T-helper 1 cell treated with Interleukin-12 subunit alpha and Interleukin-12 subunit beta and Interleukin-4 antibody, amounts not matched to agents 30 ng/mL and 1 ng/mL, for 36 hours (primary cell): ENCODE results near the gene NOL9. TPM values are rescaled to one million over a fixed set of nuclear protein-coding genes. Genes with fewer than 3 reads are reported as not detected.
"Not testable (repeated sequence)": the region's sequence is repeated elsewhere in the genome, so short reads cannot be mapped to it uniquely, and the experiment has no call there.

Source experiments
- intact Hi-C: fragments of 100-400 bp; cut with micrococcal nuclease; formaldehyde crosslinking; loops from one replicate; pipeline ENCODE4 v1.15.1; 2024
- total RNA-seq: library from RNA; stranded (reverse); gene quantifications from 2 replicates; pipeline ENCODE4 v1.2.3, GENCODE V29; 2022

The NOL9 gene
- total RNA-seq, 1 donor from 2014 or later, result 54.5 TPM

- intact Hi-C loops, result no loop called here
Measured at GRCh38 chr1:6574025-6574620, 19.8 kb upstream of the NOL9 start.

DNA sequence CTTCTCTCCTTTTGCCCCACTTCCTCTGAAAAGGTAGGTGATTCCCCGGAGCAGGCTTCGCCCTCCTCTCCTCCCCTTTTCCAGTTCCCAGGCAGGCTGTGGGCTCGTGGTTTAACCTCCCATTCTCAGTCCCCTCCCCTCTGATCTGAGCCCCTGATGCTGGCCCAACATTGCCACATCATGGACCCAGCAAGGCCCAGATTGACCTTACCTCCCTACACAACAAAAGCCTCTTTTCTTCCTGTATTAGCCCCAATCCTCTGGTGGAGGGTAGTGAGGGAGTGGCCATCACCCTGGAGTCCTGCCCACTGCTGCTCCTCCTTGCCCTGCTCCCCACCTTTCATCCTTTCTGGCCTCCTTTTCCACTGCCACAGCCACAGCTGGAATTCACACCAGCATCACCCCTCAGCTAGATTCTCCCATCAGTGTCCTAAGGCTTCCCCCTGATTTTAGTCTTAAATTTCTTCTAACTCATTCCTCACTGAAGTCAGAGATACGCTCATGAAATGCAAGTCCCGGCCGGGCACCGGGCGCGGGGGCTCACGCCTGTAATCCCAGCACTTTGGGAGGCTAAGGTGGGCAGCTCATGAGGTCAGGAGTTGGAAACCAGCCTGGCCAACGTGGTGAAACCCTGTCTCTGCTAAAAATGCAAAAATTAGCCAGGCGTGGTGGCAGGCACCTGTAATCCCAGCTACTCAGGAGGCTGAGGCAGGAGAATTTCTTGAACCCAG lies 18.5 kb upstream of the NOL9 start:
- intact Hi-C loops, result no loop called here

- intact Hi-C loops, result no loop called here
Measured at GRCh38 chr1:6570987-6571386, 16.7 kb upstream of the NOL9 start.

GRCh38 chr1:6570100-6570499 lies 15.8 kb upstream of the NOL9 start:
- intact Hi-C loops, result no loop called here

GRCh38 chr1:6569033-6569432 lies 14.7 kb upstream of the NOL9 start:
- intact Hi-C loops, result no loop called here

DNA sequence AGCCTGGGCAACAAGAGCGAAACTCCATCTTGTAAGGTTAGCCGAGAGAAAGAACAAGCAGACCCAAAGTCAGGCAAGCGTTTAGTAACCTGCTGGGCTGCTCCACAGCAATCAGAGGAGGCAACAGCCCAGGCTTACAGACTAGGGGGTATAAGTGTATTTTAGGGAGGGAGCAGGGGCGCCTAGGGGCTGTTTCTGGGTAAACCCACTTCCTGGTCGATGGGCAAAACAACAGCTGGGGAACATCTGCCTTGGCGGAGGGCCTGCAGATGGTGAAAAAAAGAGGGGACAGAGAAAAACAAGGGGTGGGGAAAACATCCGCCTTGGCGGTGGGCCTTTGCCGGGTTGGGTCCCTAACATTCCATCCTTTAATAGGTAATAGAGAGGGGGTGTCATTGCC lies 6.0 kb upstream of the NOL9 start:
- intact Hi-C loops, result no loop called here

DNA sequence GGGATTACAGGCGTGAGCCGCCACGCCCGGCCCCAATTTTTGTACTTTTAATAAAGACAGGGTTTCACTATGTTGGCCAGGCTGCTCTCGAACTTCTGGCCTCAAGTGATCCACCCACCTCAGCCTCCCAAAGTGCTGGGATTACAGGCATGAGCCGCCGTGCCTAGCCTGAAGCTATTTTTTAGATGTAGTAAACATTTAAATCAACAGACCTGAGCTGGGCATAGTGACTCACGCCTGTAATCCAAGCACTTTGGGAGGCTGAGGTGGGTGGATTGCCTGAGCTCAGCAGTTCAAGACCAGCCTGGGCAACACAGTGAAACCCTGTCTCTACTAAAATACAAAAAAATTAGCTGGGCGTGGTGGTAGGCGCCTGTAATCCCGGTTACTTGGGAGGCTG lies 4.8 kb upstream of the NOL9 start:
- intact Hi-C loops, result not testable (repeated sequence)

DNA sequence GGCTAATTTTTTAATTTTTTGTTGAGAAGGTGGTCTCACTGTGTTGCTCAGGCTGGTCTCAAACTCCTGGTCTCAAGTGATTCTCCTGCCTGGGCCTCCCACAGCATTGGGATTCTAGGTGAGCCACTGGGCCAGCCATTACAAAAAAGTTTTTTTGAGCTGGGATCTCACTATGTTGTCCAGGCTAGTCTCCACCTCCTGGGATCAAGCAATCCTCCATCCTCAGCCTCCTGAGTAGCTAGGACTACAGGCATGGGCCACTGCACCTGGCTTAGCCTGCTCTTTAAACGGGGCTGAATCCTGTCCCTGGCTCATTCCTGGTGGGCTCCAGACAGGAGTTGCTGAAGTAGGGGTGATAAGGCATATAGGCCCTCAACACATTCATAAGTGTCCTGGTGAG lies 3.3 kb upstream of the NOL9 start:
- intact Hi-C loops, result no loop called here

DNA sequence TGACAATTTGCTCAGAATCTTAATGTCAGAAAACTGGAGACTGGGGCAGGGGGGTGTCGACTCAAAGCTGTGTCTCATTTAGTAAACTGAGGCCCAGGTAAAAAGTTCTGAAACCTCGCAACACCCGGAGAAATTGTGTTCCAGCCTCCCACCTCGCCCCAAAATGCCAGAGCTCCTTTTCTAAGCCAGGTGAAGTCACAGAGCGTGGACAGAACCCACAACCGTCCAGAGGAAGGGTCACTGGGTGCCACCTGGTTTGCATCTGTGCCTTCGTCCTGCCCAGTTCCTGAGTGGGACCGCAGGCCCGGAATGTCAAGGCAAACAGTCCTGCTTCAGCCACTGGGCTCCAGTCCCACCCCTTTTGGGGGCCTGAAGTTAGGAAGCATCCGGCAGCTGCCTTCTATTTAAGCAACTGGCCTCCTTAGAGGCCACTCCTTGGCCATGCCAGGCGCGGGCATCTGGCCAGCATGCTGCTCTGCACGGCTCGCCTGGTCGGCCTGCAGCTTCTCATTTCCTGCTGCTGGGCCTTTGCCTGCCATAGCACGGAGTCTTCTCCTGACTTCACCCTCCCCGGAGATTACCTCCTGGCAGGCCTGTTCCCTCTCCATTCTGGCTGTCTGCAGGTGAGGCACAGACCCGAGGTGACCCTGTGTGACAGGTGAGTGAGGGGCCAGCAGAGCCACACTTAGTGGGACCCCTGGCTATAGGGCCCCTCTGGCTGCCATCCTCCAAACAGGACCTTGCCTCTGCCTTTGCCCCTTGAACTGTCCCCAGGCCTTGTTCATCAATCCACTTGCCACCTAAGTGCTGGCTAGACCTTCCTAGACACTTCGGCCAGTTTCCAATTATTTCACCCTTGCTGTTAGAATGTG lies 830 bp upstream of the NOL9 start, which contains the start of gene TAS1R1:
Gene TAS1R1, plus strand, starts transcription at position 401 of the 872 bp plus-strand sequence. Its CDS starts 67 bp downstream, at position 468.
- intact Hi-C loops, result loop anchor here (1.0 to 2.0 kb wide), 10 partner anchors 24 to 561 kb away; partner anchors contain the start of genes DNAJC11, PHF13, RNF207 and RPL22

DNA sequence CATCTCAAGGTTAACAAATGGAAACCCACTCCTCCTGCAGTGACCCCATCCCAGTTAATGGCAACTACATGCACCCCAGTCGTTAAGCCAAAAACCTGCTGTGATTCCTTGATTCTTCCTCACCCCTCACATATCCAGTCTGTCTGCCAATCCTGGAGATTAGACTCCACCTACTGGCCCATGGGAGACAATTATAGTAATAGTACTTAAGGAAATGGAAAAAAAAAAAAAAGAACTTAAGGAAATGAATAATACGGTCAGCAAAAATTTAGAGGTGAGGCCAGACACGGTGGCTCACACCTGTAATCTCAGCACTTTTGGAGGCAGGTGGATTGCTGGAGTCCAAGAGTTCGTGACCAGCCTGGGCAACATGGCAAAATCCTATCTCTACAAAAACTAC lies 7.0 kb downstream of the NOL9 start:
- intact Hi-C loops, result no loop called here

GRCh38 chr1:6546326-6546725 lies 8.0 kb downstream of the NOL9 start:
- intact Hi-C loops, result no loop called here

GRCh38 chr1:6545276-6546112 lies 8.8 kb downstream of the NOL9 start:
- intact Hi-C loops, result loop anchor here (2.0 kb wide), 1 partner anchor 55 kb away; the partner anchor contains the start of gene PLEKHG5

DNA sequence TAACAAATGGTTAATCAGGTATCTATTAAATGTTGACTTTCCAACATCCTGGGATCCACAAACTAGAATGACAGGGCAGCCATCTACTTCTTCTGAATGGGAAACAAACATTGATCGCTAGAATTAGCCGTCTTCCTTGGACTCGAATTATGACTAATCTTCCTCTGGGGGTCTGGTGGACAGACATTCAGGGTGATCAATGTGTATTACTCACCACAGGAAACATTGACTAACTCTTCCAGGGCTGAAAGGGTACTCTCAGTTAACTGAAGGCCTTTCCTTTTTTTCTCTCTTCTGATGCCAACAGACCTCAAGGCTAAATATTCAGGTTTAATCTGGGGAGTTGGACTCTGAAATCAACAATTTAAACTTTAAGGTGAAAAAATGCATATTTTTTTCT lies 9.5 kb downstream of the NOL9 start:
- intact Hi-C loops, result loop anchor here (2.0 kb wide), 1 partner anchor 54 kb away; the partner anchor contains the start of gene PLEKHG5

DNA sequence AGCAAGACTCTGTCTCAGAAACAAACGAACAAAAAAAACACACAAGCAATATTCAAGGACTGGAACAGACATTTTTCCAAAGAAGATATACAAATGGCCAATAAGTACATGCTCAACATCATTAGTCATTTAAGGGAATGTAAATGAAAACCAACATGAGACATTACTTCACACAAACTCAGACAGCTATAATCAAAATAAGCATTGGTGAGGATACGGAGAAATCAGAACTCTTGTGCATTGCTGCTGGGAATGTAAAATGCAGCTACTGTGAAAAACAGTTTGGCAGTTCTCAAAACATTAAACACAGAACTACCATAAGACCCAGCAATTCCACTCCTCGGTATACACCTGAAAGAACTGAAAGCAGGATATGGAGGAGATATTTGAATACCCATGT lies 15.4 kb downstream of the NOL9 start:
- intact Hi-C loops, result no loop called here

DNA sequence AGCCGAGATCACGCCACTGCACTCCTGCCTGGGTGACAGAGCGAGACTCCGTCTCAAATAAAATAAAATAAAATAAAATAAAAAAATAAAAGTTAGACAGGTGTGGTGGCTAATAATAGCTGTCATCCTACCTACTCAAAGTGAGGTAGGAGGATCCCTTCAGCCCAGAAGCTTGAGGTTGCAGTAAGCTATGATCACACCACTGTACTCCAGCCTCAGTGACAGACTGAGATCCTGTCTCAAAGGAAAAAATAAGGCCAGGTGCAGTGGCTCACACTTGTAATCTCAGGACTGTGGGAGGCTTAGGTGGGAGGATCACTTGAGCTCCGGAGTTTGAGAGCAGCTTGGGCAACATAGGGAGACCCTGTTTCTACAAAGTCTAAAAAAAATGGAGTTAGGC lies 18.0 kb downstream of the NOL9 start:
- intact Hi-C loops, result no loop called here

DNA sequence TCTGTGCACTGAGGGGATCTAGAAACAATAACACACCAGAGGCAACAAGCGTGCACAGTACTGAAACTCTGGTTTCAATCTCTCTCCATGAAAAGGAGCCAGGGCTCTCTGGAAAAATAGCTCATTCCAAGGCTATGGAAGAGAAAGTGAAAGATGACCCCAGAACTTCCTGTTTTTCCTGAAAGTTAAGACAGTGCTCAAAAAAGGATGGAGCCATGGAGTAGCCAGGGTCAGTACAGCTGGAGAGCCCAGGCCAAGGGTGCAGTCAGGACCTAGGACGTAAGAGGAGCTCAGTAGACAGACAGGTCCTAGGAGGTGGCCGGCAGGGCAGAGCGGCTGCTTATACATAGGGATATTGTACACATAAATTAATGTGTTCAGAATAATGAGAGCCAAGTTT lies 19.1 kb downstream of the NOL9 start:
- intact Hi-C loops, result no loop called here

GRCh38 chr1:6534248-6534822 lies 20.0 kb downstream of the NOL9 start:
- intact Hi-C loops, result no loop called here

DNA sequence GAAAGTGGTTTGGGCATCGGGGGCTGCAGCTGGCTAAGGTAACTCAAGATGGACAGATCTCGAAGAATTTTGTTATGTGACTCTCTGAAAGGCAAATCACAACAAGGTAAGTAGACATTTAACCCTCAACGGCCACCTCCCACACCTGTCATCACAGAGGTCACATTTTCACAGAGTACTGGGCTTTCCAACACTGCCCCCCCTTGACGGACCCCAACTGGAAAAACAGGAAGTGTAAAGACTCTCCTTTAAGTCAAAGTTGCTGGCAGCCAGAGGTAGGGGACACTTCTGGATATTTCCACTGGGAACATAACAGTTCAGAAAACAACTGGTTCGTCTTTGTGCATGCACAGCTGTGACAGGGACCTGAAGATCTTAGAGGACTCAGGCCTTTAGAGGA lies 22.3 kb downstream of the NOL9 start:
- intact Hi-C loops, result no loop called here

DNA sequence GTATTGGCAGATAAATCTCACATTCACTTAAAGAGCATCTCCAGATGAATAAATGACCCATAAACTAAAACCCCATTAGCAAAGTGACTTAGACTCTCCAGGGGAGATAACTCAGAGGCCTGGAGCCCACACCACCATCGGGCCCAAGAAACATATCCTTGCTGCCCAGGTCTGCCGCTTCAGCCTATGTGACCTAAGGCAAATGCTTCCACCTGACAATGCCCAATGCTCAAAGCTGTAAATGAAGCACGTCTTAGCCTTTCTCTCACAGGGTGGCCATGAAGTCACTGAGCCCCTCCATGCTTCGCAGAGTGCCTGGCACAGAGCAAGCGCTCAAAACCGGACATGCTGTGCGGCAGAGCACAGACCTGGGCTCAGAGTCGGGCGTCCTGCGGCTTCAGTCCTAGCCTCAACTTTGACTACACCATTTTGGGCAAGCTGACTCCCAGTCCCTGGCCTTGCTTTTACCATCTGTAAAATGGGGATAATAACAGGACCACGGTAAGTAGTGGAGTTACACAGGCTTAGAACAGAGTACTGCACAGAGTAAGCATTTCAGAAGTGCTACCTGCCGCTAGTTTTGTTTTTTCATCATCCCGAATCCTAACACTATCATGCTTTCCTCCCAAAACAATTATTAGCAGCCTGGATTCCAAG lies 23.7 kb downstream of the NOL9 start:
- intact Hi-C loops, result no loop called here

DNA sequence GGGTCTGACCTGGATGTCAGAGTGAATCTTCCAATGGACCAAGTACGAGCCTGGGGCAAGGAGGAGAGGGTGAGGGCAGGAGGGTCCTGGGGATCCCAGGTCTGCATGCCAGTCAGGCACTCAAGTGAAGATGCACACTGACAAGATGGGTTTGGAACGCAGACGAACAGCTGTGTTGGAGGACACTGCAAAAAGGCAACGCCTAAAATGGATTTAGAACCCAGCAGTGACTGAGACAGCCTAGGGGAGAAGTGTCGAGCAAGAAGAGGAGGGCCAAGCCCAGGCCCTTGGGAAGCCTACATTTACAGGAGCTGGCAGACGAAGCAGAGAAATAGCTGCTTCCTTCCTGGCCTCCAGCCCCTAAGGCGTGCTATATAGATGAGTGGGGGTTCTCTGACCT lies 25.8 kb downstream of the NOL9 start:
- intact Hi-C loops, result no loop called here
